Measurements from ENCODE around the gene TRIM54. TPM values are rescaled to one million over a fixed set of nuclear protein-coding genes. Genes with fewer than 3 reads are reported as not detected.

Gene TRIM54
- total RNA-seq, 1 experiment from 2014 or later = 3.3 TPM

DNA sequence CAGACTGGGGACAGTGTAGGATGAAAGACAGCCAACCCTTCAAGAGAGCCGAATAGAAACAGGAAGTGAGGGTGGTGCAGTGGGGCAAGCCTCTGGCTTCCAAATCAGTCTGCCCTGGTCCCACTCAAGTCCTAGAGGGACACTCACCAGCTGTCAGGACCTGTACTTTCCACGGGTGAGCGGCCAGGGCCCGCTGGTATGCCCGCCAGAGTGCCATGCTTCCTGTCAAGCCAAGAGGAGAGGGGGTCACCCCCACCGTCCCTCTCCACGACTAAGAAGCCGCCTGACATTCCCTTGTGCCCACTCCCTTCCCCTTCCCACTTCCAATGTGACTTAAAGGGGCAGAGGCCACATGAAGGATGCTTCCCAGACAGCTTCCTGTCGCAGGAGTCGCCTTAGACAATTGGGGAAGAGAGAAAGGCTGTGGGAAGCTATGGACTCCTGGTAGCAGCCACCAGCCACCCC, 40.1 kb downstream of the TRIM54 start:
- ATAC-seq (no peak), DNase-seq (ENCODE audit: low spot score) (no peak)
- Mint-ChIP-seq H3K36me3 (peaks cover 17% of the 10 kb centered on the region), H3K4me3 (peak overlapping the region; percentile 99), H3K9me3 (no peaks in the 10 kb centered on the region), H3K27me3 (ENCODE audit: low read depth) (no peaks in the 10 kb centered on the region), H3K27ac (no peak overlapping the region), H3K4me1 (peaks cover 11% of the 10 kb centered on the region)
- CTCF ChIA-PET = interaction anchor here (1.0 to 1.6 kb wide), 4 partner anchors 14 to 47 kb away, joined by 3 to 7 read pairs (median 4); partner anchors contain the start of gene UCN
- POLR2A ChIA-PET = interaction anchor here (0.5 to 1.1 kb wide), 4 partner anchors 15 to 69 kb away, joined by 3 to 4 read pairs (median 3); partner anchors contain the start of genes EIF2B4 and UCN
- TF ChIP-seq EMX1 (CRISPR knock-in tag; IDR thresholded peaks at IDR 0.05) = no peak
- TF ChIP-seq E2F1 (CRISPR knock-in tag; IDR thresholded peaks at IDR 0.05) = no peak
- no peak for TF ChIP-seq ZNF263 (CRISPR knock-in tag; IDR thresholded peaks at IDR 0.05; ENCODE audit: low read depth)
- 0 out of 2 replicates have a peak, but pooled peaks have one; percentile 39 for TF ChIP-seq HMGXB4 (CRISPR knock-in tag; IDR thresholded peaks at IDR 0.05)

DNA sequence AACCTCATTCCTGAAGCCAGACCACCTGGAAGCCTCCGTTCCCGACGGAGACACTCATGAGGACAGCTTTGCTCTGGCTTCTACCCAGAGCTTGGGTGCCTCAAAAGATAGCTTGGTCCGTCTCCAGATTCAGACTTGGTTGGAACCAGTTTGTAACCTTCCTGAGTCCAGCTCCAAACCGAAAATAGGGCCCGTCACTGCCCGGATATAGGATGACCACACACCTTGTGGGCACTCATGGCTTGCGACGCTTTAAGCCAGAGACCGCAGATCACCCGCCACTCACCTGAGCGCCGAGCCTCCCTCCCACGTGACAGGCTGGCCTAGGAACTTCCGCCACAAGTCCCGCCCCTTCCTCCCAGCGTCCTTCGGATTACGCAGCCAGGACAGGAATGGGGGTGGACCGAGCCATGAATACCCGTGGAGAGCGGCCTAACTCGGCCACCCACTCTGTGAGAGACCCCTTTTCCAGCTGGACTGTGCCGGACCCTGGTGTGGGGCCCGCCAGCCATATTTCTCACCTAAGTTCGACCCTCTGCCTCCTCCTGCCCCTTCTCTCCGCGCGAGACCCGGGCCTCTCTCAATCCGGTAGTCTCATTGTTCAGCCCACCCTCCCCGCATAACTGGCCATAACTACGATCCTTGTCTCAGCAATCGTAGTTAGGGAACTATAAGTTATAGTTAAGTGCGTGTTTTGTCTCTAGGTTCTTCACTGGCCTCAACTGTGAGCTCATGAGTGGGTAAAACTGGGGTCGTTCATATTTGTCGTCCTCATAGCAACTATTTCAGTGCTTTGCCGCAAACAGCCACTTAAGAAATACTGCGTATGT, 40.8 kb downstream of the TRIM54 start, which contains the start of gene MPV17:
MPV17 (minus strand) TSS at position 332 of the 830 bp plus-strand sequence. CDS start 580 bp downstream, outside the sequence.
- H3K36me3 Mint-ChIP-seq = peaks cover 20% of the 10 kb centered on the region
- H3K4me3 Mint-ChIP-seq = peak within 1 kb of the TSS; percentile 99
- H3K9me3 Mint-ChIP-seq = no peaks in the 10 kb centered on the region
- DNase-seq (ENCODE audit: low spot score) (peak; percentile 91), ATAC-seq (peak; percentile 89)
- no peaks in the 10 kb centered on the region for H3K27me3 Mint-ChIP-seq (ENCODE audit: low read depth)
- ChIA-PET POLR2A (interaction anchor here (0.5 to 1.3 kb wide), 6 partner anchors 11 to 102 kb away, joined by 3 to 4 read pairs (median 3); partner anchors contain the start of genes EIF2B4 and UCN), CTCF (interaction anchor here (1.0 to 2.1 kb wide), 5 partner anchors 15 to 72 kb away, joined by 3 to 7 read pairs (median 4); partner anchors contain the start of gene UCN)
- H3K4me1 Mint-ChIP-seq = peaks cover 11% of the 10 kb centered on the region
- H3K27ac Mint-ChIP-seq = peak within 1 kb of the TSS; percentile 94
- TF ChIP-seq ESRRA (CRISPR knock-in tag; IDR thresholded peaks at IDR 0.05; ENCODE audit: borderline replicate concordance) (no peak), RELA (CRISPR knock-in tag; IDR thresholded peaks at IDR 0.05; ENCODE audit: borderline replicate concordance) (no peak), ZNF532 (CRISPR knock-in tag; IDR thresholded peaks at IDR 0.05; ENCODE audit: borderline replicate concordance) (0 out of 2 replicates have a peak, but pooled peaks have one; percentile 61), EMX1 (CRISPR knock-in tag; IDR thresholded peaks at IDR 0.05) (peak; percentile 88), ZNF416 (CRISPR knock-in tag; IDR thresholded peaks at IDR 0.05) (peak; percentile 81), ZNF121 (CRISPR knock-in tag; IDR thresholded peaks at IDR 0.05) (no peak), AR (CRISPR knock-in tag; IDR thresholded peaks at IDR 0.05) (0 out of 2 replicates have a peak, but pooled peaks have one; percentile 52), ZMAT4 (CRISPR knock-in tag; IDR thresholded peaks at IDR 0.05) (peak; percentile 78), TEAD1 (CRISPR knock-in tag; IDR thresholded peaks at IDR 0.05) (peak; percentile 56; the same call in 1 of the 2 replicates), ZNF671 (CRISPR knock-in tag; IDR thresholded peaks at IDR 0.05) (peak; percentile 48; the same call in 1 of the 2 replicates), GABPB1 (CRISPR knock-in tag; IDR thresholded peaks at IDR 0.05) (peak; percentile 84), NFATC4 (CRISPR knock-in tag; IDR thresholded peaks at IDR 0.05) (peak; percentile 62), MAX (CRISPR knock-in tag; IDR thresholded peaks at IDR 0.05) (peak; percentile 66), FOXP1 (CRISPR knock-in tag; IDR thresholded peaks at IDR 0.05; ENCODE audit: borderline replicate concordance) (0 out of 2 replicates have a peak, but pooled peaks have one; percentile 53)
- TF ChIP-seq, protein P1, sequence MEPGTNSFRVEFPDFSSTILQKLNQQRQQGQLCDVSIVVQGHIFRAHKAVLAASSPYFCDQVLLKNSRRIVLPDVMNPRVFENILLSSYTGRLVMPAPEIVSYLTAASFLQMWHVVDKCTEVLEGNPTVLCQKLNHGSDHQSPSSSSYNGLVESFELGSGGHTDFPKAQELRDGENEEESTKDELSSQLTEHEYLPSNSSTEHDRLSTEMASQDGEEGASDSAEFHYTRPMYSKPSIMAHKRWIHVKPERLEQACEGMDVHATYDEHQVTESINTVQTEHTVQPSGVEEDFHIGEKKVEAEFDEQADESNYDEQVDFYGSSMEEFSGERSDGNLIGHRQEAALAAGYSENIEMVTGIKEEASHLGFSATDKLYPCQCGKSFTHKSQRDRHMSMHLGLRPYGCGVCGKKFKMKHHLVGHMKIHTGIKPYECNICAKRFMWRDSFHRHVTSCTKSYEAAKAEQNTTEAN (CRISPR knock-in tag; IDR thresholded peaks at IDR 0.05) = peak; percentile 49; the same call in 1 of the 2 replicates
- TF ChIP-seq, protein P2, sequence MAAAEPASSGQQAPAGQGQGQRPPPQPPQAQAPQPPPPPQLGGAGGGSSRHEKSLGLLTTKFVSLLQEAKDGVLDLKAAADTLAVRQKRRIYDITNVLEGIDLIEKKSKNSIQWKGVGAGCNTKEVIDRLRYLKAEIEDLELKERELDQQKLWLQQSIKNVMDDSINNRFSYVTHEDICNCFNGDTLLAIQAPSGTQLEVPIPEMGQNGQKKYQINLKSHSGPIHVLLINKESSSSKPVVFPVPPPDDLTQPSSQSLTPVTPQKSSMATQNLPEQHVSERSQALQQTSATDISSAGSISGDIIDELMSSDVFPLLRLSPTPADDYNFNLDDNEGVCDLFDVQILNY (CRISPR knock-in tag; IDR thresholded peaks at IDR 0.05) = no peak
